ENCODE results near the gene INPP5A.
"Not testable (repeated sequence)": the region's sequence is repeated elsewhere in the genome, so short reads cannot be mapped to it uniquely, and the experiment has no call there.

Gene INPP5A

DNA sequence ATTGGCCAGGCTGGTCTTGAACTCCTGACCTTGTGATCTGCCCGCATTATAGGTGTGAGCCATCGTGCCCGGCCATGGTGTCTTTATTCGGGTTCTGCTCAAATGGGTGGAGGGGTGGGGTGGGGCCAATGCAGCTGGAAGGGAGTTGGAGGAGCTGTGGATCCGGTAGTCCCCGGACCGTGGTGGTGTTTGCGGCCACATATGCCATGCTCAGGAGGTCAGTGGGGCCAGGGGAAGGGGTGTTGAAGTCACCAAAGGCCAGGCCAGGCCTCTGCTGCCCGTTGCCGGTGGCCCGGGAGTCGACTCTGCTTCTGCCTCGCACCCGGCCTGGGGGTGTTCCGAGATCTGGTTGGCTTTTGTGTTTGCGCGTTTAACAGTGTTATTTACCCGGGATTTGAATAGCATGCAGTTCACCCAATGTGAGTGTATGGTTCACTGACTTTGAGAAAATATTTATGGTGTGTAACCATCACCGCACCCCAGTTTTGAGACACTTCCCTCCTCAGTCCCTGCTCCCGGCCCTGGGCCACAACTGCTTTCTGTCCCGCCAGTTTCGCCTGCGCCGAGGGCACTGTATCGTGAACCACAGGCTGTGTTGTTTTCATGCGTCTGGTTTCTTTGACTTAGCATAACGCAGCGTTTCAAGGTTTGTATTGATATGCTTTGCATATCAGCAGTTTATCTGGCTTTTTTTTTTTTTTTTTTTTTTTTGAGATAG lies 10.7 kb downstream of the INPP5A start:
- no peak for DNase-seq (ENCODE audit: low read depth)

GRCh38 chr10:132548869-132549268 lies 11.3 kb downstream of the INPP5A start:
- DNase-seq (ENCODE audit: low read depth): no peak

- DNase-seq (ENCODE audit: low read depth): no peak
Measured at GRCh38 chr10:132549371-132549770, 11.8 kb downstream of the INPP5A start.

DNA sequence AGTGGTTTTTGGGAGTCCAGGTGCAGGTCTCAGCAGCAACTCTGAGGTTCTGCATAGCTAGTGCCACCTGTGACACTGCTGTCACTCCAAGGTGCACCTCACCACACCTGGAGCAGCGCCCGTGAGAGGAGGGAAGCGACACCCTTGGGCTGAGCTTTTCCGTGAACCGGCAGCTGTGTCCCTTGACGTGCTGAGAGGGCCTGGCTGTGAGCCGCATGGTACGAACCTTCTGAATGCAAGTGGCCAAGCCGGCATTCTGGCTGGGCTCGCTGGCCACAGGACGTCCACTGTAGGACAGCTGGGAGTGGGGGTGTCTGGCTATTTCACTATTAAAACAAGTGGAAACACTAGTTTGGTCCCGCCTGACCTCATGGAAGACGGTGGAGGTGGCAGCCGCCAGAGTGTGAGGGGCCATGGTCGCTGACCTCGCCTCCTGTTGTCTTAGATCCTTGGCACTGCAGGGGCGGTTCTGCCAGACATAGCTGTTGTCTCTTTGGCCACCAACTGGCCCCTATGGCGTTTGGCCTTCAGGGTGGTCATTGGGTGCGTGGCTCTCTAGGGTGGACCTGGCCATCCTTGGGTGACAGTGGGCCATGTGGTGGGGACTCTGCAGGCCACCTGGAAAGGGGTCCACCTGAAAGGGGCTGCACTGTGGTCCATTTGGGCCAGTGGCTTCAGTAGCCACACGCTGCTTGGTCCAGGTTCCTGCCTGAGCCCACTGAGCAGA lies 12.9 kb downstream of the INPP5A start:
- no peak for DNase-seq (ENCODE audit: low read depth)

GRCh38 chr10:132551093-132551807 lies 13.7 kb downstream of the INPP5A start:
- DNase-seq (ENCODE audit: low read depth): no peak

DNA sequence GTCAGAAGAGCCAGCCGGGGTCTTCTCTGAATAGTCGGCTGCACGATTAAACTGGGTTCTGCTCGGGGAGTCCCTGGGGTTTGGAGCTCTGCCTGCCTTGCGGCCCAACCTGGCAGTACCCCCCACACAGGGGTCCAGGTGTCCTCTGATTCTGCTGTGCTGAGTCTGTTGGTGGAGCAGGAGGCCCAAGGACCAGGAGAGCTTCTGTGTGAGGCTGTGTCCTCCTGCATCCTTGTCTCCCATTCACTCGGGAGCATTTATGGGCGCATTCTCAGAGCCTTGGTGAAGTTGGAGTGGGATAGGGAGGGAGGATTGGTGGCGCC lies 14.2 kb downstream of the INPP5A start:
- no peak for DNase-seq (ENCODE audit: low read depth)

- not testable (repeated sequence) for DNase-seq (ENCODE audit: low read depth)
Measured at GRCh38 chr10:132552635-132553034, 15.0 kb downstream of the INPP5A start.

GRCh38 chr10:132553568-132553967 lies 16.0 kb downstream of the INPP5A start:
- not testable (repeated sequence) for DNase-seq (ENCODE audit: low read depth)

DNA sequence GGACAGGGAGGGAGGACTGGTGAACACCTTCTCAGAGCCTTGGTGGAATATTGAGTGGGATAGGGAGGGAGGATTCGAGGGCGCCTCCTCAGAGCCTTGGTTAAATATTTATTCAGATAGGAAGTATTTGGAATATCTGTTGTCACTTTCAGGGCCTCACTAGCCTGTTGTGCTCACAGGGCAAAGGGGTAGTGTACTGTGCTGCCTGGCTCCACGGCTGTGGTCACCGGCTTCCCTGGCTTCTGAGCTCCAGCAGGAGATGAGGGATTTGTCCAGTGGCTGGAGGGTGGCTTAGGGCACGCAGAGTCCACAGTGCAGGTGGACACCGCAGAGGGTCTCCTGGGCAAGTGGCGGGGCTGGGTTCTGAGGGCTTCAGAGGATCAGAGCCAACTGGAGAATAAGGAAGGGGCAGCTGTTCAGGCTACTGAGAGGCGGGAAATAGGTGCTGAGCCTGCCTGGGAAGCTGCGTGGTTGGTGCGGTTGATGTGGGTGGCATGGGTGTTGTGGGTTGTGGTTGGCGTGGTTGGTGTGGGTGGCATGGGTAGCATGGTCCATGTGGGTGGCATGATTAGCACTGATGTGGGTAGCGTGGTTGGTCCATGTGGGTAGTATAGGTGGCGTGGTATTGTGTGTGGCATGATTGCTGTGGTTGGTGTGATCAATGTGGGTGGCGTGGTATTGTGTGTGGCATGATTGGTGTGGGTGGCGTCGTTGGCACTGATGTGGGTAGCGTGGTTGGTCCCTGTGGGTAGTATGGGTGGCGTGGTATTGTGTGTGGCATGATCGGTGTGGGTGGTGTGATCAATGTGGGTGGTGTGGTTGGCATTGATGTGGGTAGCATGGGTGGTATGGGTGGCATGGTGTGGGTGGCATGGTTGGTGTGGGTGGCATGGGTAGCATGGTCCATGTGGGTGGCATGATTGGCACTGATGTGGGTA lies 16.7 kb downstream of the INPP5A start:
- DNase-seq (ENCODE audit: low read depth): no peak

- peak; percentile 29 for DNase-seq (ENCODE audit: low read depth)
Measured at GRCh38 chr10:132554991-132555647, 17.5 kb downstream of the INPP5A start.

DNA sequence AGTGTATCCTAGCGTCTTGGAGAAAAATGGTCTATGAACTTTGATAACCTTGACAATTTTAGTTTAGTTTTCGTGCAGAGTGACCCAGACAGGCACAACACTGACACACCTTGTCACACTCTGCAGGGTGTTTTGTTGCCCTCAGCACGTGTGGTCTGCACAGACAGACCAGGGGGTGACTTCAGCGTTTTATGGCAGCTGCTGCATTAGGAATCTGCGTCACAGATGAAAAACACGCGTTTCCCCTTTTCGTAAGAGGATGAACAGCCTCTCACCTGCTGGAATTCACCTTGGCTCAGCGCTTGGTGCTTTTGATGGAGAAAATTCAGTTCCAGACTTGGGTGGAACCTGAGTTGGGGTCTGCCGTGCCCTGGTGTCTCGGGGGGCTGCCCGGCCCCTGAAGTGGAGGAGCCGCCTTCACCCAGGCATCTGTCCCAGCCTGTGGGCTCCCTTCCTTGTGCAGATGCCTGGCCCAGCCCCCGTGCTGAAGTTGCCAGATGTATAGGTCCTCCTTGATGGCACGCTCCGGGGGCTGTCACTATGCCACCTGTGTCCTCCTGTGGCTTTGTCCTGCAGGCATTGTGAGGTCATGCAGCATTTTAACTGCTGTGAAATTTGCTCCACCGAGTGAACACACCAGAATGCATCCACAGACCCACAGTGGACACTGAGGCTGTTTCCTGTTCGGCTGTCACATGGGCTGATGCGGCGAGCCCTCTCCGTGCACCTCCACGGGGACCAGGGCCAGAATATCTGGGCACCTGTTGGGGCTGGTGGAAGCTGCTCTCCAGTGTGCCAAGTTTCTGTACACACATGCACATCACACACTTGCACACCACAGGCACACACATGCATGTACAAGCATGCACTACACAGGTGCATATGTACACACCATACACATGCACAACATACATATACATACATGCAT lies 18.3 kb downstream of the INPP5A start:
- no peak for DNase-seq (ENCODE audit: low read depth)

- no peak for DNase-seq (ENCODE audit: low read depth)
Measured at GRCh38 chr10:132556994-132557441, 19.4 kb downstream of the INPP5A start.

GRCh38 chr10:132557696-132558515 lies 20.3 kb downstream of the INPP5A start:
- no peak for DNase-seq (ENCODE audit: low read depth)

GRCh38 chr10:132558516-132559413 lies 21.2 kb downstream of the INPP5A start:
- DNase-seq (ENCODE audit: low read depth): no peak

DNA sequence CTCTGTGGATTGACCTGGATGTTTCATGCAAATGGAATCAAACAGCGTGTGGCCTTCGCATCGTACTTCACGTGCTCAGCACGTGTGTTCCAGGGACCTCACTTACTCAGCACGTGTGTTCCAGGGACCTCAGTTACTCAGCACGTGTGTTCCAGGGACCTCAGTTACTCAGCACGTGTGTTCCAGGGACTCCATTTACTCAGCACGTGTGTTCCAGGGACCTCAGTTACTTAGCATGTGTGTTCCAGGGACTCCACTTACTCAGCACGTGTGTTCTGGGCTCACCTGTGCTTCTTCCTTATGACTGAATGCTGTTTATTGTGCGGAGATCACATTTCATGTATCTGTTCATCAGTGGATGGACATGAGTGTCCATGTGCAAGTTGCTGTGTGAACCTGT lies 22.0 kb downstream of the INPP5A start:
- DNase-seq (ENCODE audit: low read depth): no peak

- DNase-seq (ENCODE audit: low read depth): no peak
Measured at GRCh38 chr10:132560241-132560731, 22.7 kb downstream of the INPP5A start.

DNA sequence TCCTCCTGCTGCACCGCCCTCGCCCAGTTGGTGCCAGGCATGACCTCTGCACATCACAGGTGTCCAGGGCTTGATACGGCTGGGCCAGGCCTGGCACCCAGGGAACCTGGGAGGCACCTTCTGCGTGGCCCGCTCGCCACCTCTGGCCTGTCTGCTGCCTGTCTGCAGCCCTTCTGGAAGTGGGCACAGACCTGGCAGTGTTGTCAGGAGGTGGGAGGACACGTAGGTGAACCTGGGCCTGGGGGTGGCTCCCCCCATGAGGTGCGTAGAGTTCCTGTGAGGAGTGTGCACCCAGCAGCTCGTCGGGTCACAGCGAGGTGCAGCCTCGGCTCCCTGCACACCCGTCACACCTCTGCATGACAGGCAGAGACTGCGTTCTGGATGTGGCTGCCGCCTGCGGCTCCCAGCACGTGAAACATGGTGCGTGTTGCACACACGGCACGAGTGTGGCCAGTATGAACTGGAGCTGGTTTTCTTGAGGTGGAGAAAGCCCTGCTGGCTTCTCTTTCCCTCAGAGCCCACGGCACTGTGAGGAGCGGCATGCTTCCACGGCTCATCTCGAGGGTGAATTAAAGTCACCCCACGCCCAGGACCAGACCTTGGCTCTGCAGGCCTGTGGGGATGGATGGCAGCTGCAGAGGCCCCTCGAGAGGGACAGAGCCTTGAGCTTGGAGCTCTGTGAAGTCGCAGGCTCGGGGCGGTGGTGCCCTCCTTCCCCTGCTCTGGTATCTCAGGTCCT lies 24.8 kb downstream of the INPP5A start:
- DNase-seq (ENCODE audit: low read depth): no peak

Data from stimulated activated CD8-positive, alpha-beta memory T cell treated with anti-CD3 and anti-CD28 coated beads, Interleukin-12 subunit alpha, Interleukin-12 subunit beta, amount 100 ng/mL, for 4 hours (primary cell).